NB4 (cell line): Measurements from ENCODE around the gene KCNG2.

Experiments
- CTCF ChIP-seq: IDR thresholded peaks from one replicate; pipeline ENCODE4 v1.5.1; 2012; ENCODE audit warnings: low read depth, low read length
- MYC ChIP-seq: IDR thresholded peaks from 2 replicates; pipeline ENCODE4 v1.6.1; 2011; ENCODE audit warnings: low read depth, low read length
- POLR2A ChIP-seq: IDR thresholded peaks from 2 replicates; pipeline ENCODE4 v1.6.1; 2011; ENCODE audit warnings: mild to moderate bottlenecking; ENCODE audit not compliant: insufficient read length; ENCODE audit errors: extremely low read depth
- TF ChIP-seq, protein P1 (sequence below): IDR thresholded peaks from 2 replicates; pipeline ENCODE4 v1.6.1; 2011; ENCODE audit warnings: low read depth, low read length

- TF ChIP-seq POLR2A (no peak), CTCF (no peak), MYC (no peak)
- TF ChIP-seq, protein P1, sequence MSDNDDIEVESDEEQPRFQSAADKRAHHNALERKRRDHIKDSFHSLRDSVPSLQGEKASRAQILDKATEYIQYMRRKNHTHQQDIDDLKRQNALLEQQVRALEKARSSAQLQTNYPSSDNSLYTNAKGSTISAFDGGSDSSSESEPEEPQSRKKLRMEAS: no peak
These were observed 18.0 kb upstream of the KCNG2 start for GRCh38 chr18:79779700-79780190.
